ENCODE results near the gene CD4.

The CD4 gene

DNA sequence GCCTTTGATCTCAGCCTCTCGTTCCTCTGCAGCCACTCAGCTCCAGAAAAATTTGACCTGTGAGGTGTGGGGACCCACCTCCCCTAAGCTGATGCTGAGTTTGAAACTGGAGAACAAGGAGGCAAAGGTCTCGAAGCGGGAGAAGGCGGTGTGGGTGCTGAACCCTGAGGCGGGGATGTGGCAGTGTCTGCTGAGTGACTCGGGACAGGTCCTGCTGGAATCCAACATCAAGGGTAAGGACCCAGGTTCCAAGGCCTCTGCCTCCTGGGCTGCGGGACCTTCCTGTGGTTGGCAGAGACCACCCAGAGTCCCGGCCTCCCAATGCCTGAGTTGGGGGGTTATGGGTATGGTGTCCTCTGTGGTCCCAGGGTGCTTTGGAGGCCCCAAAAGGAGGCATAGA, 27.8 kb downstream of the CD4 start:
- Mint-ChIP-seq H3K4me3 (no peak overlapping the region), H3K4me1 (peaks cover 30% of the 10 kb centered on the region), H3K27me3 (ENCODE audit: low read depth) (peaks cover 4% of the 10 kb centered on the region), H3K36me3 (ENCODE audit: low read depth) (no peaks in the 10 kb centered on the region), H3K27ac (peak overlapping the region in 1 of 3 experiments; percentile 38), H3K9me3 (no peaks in the 10 kb centered on the region)
- TF ChIP-seq, protein P1, sequence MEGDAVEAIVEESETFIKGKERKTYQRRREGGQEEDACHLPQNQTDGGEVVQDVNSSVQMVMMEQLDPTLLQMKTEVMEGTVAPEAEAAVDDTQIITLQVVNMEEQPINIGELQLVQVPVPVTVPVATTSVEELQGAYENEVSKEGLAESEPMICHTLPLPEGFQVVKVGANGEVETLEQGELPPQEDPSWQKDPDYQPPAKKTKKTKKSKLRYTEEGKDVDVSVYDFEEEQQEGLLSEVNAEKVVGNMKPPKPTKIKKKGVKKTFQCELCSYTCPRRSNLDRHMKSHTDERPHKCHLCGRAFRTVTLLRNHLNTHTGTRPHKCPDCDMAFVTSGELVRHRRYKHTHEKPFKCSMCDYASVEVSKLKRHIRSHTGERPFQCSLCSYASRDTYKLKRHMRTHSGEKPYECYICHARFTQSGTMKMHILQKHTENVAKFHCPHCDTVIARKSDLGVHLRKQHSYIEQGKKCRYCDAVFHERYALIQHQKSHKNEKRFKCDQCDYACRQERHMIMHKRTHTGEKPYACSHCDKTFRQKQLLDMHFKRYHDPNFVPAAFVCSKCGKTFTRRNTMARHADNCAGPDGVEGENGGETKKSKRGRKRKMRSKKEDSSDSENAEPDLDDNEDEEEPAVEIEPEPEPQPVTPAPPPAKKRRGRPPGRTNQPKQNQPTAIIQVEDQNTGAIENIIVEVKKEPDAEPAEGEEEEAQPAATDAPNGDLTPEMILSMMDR (IDR thresholded peaks at IDR 0.05; ENCODE audit: unreplicated experiment in 3 of 3) = no peak

- peak overlapping the region in 2 of 3 experiments; percentile 3 to 59 for H3K27ac Mint-ChIP-seq
- H3K9me3 Mint-ChIP-seq = no peaks in the 10 kb centered on the region
- TF ChIP-seq, protein P1 (IDR thresholded peaks at IDR 0.05; ENCODE audit: unreplicated experiment in 3 of 3) = no peak
- H3K36me3 Mint-ChIP-seq (ENCODE audit: low read depth) = no peaks in the 10 kb centered on the region
- H3K4me3 Mint-ChIP-seq = no peak overlapping the region
- peaks cover 4% of the 10 kb centered on the region for H3K27me3 Mint-ChIP-seq (ENCODE audit: low read depth)
- peaks cover 32% of the 10 kb centered on the region for H3K4me1 Mint-ChIP-seq
Observed at GRCh38 chr12:6817662-6818157, 28.4 kb downstream of the CD4 start.

DNA sequence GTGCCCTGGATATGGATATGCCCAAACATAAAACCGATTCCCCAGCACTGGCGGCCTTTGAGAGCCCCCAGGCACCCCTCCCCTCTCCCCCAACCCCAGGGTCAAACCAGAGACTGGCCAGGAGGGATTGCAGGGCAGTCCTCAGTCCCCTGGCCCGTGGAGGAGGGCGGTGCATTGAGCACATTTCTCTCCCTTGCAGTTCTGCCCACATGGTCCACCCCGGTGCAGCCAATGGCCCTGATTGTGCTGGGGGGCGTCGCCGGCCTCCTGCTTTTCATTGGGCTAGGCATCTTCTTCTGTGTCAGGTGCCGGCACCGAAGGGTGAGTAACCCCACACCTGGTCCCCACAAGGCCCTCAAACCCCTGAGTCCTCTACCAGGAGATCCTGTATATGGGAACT, 28.9 kb downstream of the CD4 start:
- Mint-ChIP-seq H3K36me3 (ENCODE audit: low read depth) (no peaks in the 10 kb centered on the region), H3K27me3 (ENCODE audit: low read depth) (peaks cover 4% of the 10 kb centered on the region), H3K4me1 (peaks cover 37% of the 10 kb centered on the region), H3K4me3 (peak overlapping the region in 1 of 3 experiments; percentile 59), H3K27ac (peak overlapping the region; percentile 54 to 98 (median 63)), H3K9me3 (no peaks in the 10 kb centered on the region)
- TF ChIP-seq, protein P1 (IDR thresholded peaks at IDR 0.05; ENCODE audit: unreplicated experiment in 3 of 3) = no peak

GRCh38 chr12:6818645-6819044, 29.3 kb downstream of the CD4 start:
- H3K27me3 Mint-ChIP-seq (ENCODE audit: low read depth) = peaks cover 4% of the 10 kb centered on the region
- no peaks in the 10 kb centered on the region for H3K36me3 Mint-ChIP-seq (ENCODE audit: low read depth)
- no peaks in the 10 kb centered on the region for H3K9me3 Mint-ChIP-seq
- TF ChIP-seq, protein P1 (IDR thresholded peaks at IDR 0.05; ENCODE audit: unreplicated experiment in 3 of 3) = no peak
- H3K4me3 Mint-ChIP-seq = peak overlapping the region in 1 of 3 experiments; percentile 59
- H3K27ac Mint-ChIP-seq = peak overlapping the region; percentile 54 to 98 (median 63)
- peaks cover 38% of the 10 kb centered on the region for H3K4me1 Mint-ChIP-seq

GRCh38 chr12:6819106-6820030, 30.0 kb downstream of the CD4 start:
- TF ChIP-seq, protein P1 (IDR thresholded peaks at IDR 0.05; ENCODE audit: unreplicated experiment in 3 of 3) = no peak
- peaks cover 4% of the 10 kb centered on the region for H3K27me3 Mint-ChIP-seq (ENCODE audit: low read depth)
- peak overlapping the region; percentile 61 to 84 (median 66) for H3K4me3 Mint-ChIP-seq
- H3K27ac Mint-ChIP-seq = peak overlapping the region; percentile 63 to 98 (median 74)
- H3K9me3 Mint-ChIP-seq = no peaks in the 10 kb centered on the region
- H3K36me3 Mint-ChIP-seq (ENCODE audit: low read depth) = no peaks in the 10 kb centered on the region
- peaks cover 42% of the 10 kb centered on the region for H3K4me1 Mint-ChIP-seq
